ENCODE measurements around the gene CDC20B.

GRCh38 chr5:55154873-55155272 is 18.1 kb downstream of the CDC20B start:
- TF ChIP-seq CTCF (IDR thresholded peaks at IDR 0.05; ENCODE audit: poor library complexity, severe bottlenecking): no peak
- TF ChIP-seq POLR2AphosphoS5 (IDR thresholded peaks at IDR 0.05): no peak
- TF ChIP-seq EP300 (conservative IDR thresholded peaks at IDR 0.05; ENCODE audit: poor library complexity, severe bottlenecking): no peak
- no peak for TF ChIP-seq EZH2 (IDR thresholded peaks at IDR 0.05; ENCODE audit: borderline replicate concordance, insufficient read depth, low read length, poor library complexity, severe bottlenecking)
- no peak for TF ChIP-seq RAD21 (conservative IDR thresholded peaks at IDR 0.05)
- no peak for TF ChIP-seq REST (IDR thresholded peaks at IDR 0.05; ENCODE audit: borderline replicate concordance)
- no peak for TF ChIP-seq SMC3 (conservative IDR thresholded peaks at IDR 0.05; ENCODE audit: poor library complexity)
- TF ChIP-seq TAF1 (IDR thresholded peaks at IDR 0.05; ENCODE audit: low read depth): no peak
